ENCODE results near the gene INSYN2B. TPM values are rescaled to one million over a fixed set of nuclear protein-coding genes. Genes with fewer than 3 reads are reported as not detected.

INSYN2B gene
- total RNA-seq, 1 experiment from 2014 or later = 10.8 TPM

DNA sequence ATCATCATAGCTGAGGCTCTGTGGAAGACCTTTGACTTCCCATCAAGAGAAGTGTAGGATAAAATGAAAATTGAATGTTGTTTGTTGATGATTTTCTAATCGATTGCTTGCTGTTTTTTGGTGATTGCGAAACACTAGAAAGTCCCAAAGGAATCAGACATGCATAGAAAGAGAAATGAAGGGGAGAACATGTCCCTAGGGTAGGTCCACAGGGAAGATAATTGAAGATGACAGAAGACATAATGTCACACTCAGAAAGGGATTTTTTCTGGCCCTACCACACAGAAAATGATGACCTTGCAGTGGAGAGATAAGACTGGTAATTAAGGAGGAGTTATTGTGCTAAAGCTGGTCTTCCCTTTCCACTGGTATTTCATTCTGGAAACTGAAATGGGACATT is 62.8 kb downstream of the INSYN2B start:
- TF ChIP-seq, protein P1, sequence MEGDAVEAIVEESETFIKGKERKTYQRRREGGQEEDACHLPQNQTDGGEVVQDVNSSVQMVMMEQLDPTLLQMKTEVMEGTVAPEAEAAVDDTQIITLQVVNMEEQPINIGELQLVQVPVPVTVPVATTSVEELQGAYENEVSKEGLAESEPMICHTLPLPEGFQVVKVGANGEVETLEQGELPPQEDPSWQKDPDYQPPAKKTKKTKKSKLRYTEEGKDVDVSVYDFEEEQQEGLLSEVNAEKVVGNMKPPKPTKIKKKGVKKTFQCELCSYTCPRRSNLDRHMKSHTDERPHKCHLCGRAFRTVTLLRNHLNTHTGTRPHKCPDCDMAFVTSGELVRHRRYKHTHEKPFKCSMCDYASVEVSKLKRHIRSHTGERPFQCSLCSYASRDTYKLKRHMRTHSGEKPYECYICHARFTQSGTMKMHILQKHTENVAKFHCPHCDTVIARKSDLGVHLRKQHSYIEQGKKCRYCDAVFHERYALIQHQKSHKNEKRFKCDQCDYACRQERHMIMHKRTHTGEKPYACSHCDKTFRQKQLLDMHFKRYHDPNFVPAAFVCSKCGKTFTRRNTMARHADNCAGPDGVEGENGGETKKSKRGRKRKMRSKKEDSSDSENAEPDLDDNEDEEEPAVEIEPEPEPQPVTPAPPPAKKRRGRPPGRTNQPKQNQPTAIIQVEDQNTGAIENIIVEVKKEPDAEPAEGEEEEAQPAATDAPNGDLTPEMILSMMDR (conservative IDR thresholded peaks at IDR 0.05; ENCODE audit: low read depth, low read length) = no peak
- TF ChIP-seq EZH2 (IDR thresholded peaks at IDR 0.05; ENCODE audit: borderline replicate concordance, low read depth, low read length, poor library complexity, severe bottlenecking) = no peak
- no peak overlapping the region for H3K4me3 ChIP-seq (ENCODE audit: low read depth, low read length, poor library complexity, severe bottlenecking)
- ChIA-PET POLR2A (ENCODE audit: low non-redundant PET) (no interaction called here), CTCF (no interaction called here)
- H3K4me1 ChIP-seq (ENCODE audit: insufficient read depth, low read length, poor library complexity, severe bottlenecking) = peaks cover 6% of the 10 kb centered on the region
- no TSS peak for BruUV-seq (replicated peaks)
- H3K9me3 ChIP-seq (ENCODE audit: low read depth, low read length, poor library complexity, severe bottlenecking) = no peaks in the 10 kb centered on the region
- no peaks in the 10 kb centered on the region for H3K27me3 ChIP-seq (replicated peaks; ENCODE audit: insufficient read depth, low read depth, low read length, poor library complexity)
- no peak overlapping the region for H3K27ac ChIP-seq (ENCODE audit: low read depth, low read length, poor library complexity, severe bottlenecking)
- no peak for DNase-seq (ENCODE audit: low spot score)
- intact Hi-C loops (cut with micrococcal nuclease; ENCODE audit: unreplicated experiment) = no loop called here
- H3K36me3 ChIP-seq (ENCODE audit: insufficient read depth, low read length, poor library complexity, severe bottlenecking) = no peaks in the 10 kb centered on the region

- POLR2A ChIA-PET (ENCODE audit: low non-redundant PET) = no interaction called here
- intact Hi-C loops (cut with micrococcal nuclease; ENCODE audit: unreplicated experiment) = no loop called here
- no peak for DNase-seq (ENCODE audit: low spot score)
Measured at GRCh38 chr5:169914766-169915165, 65.5 kb downstream of the INSYN2B start.

GRCh38 chr5:169913479-169913878 is 66.8 kb downstream of the INSYN2B start:
- no peak for DNase-seq (ENCODE audit: low spot score)
- Histone ChIP-seq H3K27me3 (replicated peaks; ENCODE audit: insufficient read depth, low read depth, low read length, poor library complexity) (no peaks in the 10 kb centered on the region), H3K4me3 (ENCODE audit: low read depth, low read length, poor library complexity, severe bottlenecking) (no peak overlapping the region), H3K4me1 (ENCODE audit: insufficient read depth, low read length, poor library complexity, severe bottlenecking) (peaks cover 10% of the 10 kb centered on the region), H3K36me3 (ENCODE audit: insufficient read depth, low read length, poor library complexity, severe bottlenecking) (no peaks in the 10 kb centered on the region), H3K9me3 (ENCODE audit: low read depth, low read length, poor library complexity, severe bottlenecking) (no peaks in the 10 kb centered on the region), H3K27ac (ENCODE audit: low read depth, low read length, poor library complexity, severe bottlenecking) (no peak overlapping the region)
- POLR2A ChIA-PET (ENCODE audit: low non-redundant PET) = no interaction called here
- intact Hi-C loops (cut with micrococcal nuclease; ENCODE audit: unreplicated experiment) = no loop called here
- BruUV-seq (replicated peaks) = no TSS peak
- CTCF ChIA-PET = no interaction called here
- TF ChIP-seq EZH2 (IDR thresholded peaks at IDR 0.05; ENCODE audit: borderline replicate concordance, low read depth, low read length, poor library complexity, severe bottlenecking) = no peak
- TF ChIP-seq, protein P1 (conservative IDR thresholded peaks at IDR 0.05; ENCODE audit: low read depth, low read length) = no peak

More at GRCh38 chr5:169914766-169915165, 65.5 kb downstream of the INSYN2B start:
- CTCF ChIA-PET = no interaction called here
- peaks cover 10% of the 10 kb centered on the region for H3K4me1 ChIP-seq (ENCODE audit: insufficient read depth, low read length, poor library complexity, severe bottlenecking)
- H3K36me3 ChIP-seq (ENCODE audit: insufficient read depth, low read length, poor library complexity, severe bottlenecking) = no peaks in the 10 kb centered on the region
- no TSS peak for BruUV-seq (replicated peaks)
- no peak overlapping the region for H3K4me3 ChIP-seq (ENCODE audit: low read depth, low read length, poor library complexity, severe bottlenecking)
- H3K27ac ChIP-seq (ENCODE audit: low read depth, low read length, poor library complexity, severe bottlenecking) = no peak overlapping the region
- no peaks in the 10 kb centered on the region for H3K9me3 ChIP-seq (ENCODE audit: low read depth, low read length, poor library complexity, severe bottlenecking)
- no peak for TF ChIP-seq EZH2 (IDR thresholded peaks at IDR 0.05; ENCODE audit: borderline replicate concordance, low read depth, low read length, poor library complexity, severe bottlenecking)
- TF ChIP-seq, protein P1 (conservative IDR thresholded peaks at IDR 0.05; ENCODE audit: low read depth, low read length) = no peak
- no peaks in the 10 kb centered on the region for H3K27me3 ChIP-seq (replicated peaks; ENCODE audit: insufficient read depth, low read depth, low read length, poor library complexity)

Measured in A673 (cell line).